Myocyte (in vitro differentiated cells): Measurements from ENCODE around the gene SRSF5. TPM values are rescaled to one million over a fixed set of nuclear protein-coding genes. Genes with fewer than 3 reads are reported as not detected.
"Not testable (repeated sequence)": the region's sequence is repeated elsewhere in the genome, so short reads cannot be mapped to it uniquely, and the experiment has no call there.

Experiments
- DNase-seq: peaks from one replicate; pipeline ENCODE4 v3.0.0-alpha.2; 2012; ENCODE audit warnings: low read depth
- total RNA-seq: library from RNA; depleted of rRNA; stranded (reverse); fragments of >200 nt; gene quantifications from 2 replicates; pipeline ENCODE4 v1.2.3, GENCODE V29; 2014

The SRSF5 gene
- total RNA-seq, 1 donor from 2014 or later, result 149 TPM

DNA sequence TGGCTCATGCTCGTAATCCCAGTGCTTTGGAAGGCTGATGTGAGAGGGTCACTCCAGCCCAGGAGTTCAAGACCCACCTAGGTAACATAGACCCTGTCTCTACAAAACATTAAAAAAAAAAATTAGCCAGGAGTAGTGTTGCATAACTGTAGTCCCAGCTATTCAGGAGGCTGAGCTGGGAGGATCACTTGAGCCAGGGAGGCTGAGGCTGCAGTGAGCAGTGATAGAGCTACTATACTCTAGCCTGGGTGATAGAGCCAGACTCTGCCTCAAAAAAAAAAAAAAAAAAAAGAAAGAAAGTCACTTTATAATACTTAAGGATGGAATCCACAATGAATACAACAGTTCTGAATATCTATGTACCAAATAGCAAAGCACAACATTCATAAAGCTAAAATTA, 40.2 kb downstream of the SRSF5 start:
- no peak for DNase-seq

DNA sequence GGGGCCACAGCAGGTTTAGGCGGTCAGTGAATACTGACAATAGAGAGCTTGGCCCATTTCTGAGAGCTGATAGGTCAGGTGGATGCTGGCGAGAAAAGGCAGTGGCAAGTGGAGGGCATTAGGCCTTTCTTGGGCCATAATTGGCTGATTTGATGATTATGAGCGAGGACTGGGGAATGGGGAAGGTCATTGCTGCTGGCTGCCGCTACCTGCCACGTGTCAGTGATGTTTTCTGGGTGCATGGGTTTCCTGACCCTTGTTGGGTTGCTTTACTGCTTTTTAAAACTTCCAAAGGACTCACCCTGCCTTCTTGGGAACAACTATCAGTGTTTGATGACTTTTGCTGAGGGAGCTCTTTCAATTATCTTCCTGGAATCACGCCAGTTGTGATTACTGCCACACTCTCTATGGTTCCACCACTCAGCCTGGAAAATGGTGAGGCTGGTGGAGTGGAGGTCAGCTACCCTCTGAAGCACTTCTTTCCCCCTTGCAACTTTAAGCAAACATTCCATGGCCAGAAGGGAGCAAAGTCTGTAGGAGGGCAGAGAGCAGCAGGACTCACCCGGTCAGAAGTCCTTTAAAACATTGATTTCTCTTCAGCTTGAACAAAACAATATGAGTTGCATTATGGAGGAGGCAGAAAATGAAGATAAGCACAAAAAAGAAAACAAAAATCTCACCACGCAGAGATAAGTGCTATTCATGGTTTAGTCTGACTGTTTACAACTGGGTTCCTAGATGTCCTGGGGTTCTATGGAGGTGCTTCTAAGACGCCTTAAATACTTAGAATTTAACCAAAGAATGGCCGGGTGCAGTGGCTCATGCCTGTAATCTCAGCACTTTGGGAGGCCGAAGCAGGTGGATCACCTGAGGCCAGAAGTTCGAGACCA, 42.2 kb downstream of the SRSF5 start:
- no peak for DNase-seq

- no peak for DNase-seq
Observed at GRCh38 chr14:69811227-69811867, 44.4 kb downstream of the SRSF5 start.

GRCh38 chr14:69811868-69812252, 44.9 kb downstream of the SRSF5 start:
- no peak for DNase-seq

DNA sequence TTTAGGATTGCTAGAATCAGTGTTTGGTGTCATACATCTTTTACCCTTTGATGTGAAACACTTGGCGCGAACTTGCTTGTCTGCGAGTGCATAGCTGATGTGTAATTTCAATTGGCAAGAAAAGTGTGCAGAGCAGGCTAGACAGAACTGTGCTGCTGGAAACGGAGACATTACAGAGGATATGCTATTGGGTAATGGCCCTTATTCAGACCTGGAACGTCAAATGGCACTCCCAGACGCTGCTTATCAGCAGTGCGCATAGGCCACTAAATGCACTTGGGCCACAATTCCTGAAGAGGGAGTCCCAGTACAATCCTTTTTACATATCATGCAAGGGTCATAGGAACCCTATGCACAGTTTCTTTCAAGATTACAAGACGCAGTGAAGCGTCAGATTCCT, 45.8 kb downstream of the SRSF5 start:
- no peak for DNase-seq

GRCh38 chr14:69813346-69813745, 46.4 kb downstream of the SRSF5 start:
- DNase-seq, result not testable (repeated sequence)

DNA sequence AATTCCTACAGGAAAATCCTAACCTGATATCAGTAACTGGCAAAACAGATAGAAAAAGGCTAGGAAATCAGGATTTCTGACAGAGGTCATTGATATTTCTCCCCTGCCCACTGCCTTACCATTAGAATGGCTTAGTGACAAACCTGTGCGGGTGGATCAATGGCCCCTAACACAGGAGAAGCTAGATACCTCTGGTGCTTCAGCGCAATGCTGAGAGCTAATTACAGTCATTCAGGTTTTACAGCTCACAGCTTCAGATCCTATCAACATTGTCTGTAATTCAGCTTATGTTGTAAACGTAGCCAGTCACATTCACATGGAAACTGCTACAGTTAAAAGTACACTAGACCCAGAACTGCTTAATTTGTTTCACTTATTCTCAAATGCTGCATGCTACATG, 47.5 kb downstream of the SRSF5 start:
- DNase-seq, result no peak

GRCh38 chr14:69815556-69815955, 48.6 kb downstream of the SRSF5 start:
- DNase-seq, result no peak

GRCh38 chr14:69816216-69816615, 49.3 kb downstream of the SRSF5 start:
- no peak for DNase-seq

- DNase-seq, result peak; percentile 70
Observed at GRCh38 chr14:69818758-69819191, 51.8 kb downstream of the SRSF5 start.

GRCh38 chr14:69819607-69820006, 52.7 kb downstream of the SRSF5 start:
- no peak for DNase-seq

GRCh38 chr14:69820991-69821390, 54.0 kb downstream of the SRSF5 start:
- no peak for DNase-seq

Other genes starting within 250 kb of the SRSF5 start
- gene CCDC177, start 192.3 kb upstream of the SRSF5 start, total RNA-seq, result not detected in 2 replicates
- gene SUSD6, start 155.5 kb upstream of the SRSF5 start, total RNA-seq, result 13.4 and 14.6 TPM in 2 replicates
- gene SLC10A1, start 30.1 kb downstream of the SRSF5 start, total RNA-seq, result not detected in 2 replicates
- 0.21 and 1.4 TPM in 2 replicates for gene SMOC1, start 112.3 kb downstream of the SRSF5 start, total RNA-seq